GM21447 (cell line): ENCODE results near the gene NFATC2.
A peak's percentile ranks its signal among the peaks of the same experiment; 100 is the strongest.
"Not testable (repeated sequence)": the region's sequence is repeated elsewhere in the genome, so short reads cannot be mapped to it uniquely, and the experiment has no call there.

Source experiments
- ATAC-seq: cut with Tn5 transposase; IDR thresholded peaks from one replicate; pipeline ENCODE4 v1.9.1; 2021; ENCODE audit not compliant: unreplicated experiment

The NFATC2 gene

GRCh38 chr20:51481341-51481914 is 61.1 kb downstream of the NFATC2 start:
- no peak for ATAC-seq

DNA sequence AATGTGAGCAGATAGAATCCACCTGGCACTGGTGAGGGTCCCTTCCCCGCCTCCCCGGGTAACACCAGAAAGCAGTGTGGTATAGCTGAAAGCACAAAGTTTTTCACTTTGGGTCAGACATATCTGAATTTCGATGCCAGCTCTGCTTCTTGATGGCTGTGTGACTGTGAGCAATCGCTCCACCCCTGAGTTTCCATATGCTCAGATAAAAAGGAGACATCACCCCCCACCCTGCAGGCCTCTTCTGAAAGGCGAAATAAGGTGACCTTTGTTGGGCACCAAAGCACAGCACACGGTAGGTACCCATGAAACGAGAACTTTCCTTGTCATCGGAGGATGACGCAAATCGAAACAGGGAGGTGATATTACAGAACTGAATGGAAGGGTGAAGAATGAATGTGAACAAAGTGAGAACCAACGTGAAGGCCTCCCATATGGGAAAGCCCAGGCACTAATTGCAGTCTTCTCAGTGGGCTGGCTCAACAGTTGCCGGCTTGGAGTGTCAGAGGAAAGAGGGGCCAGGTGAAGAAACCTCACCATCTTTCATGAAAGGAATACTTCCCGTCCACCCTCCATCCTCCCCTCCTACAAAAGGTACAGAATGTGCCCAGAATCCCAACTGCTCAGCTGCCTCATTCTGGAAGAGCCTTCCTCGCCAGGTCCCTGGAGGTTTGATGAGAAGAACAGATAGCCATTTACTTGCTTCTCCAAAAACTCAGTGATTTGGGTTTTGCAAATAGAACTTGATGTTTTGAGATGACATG is 61.8 kb downstream of the NFATC2 start:
- ATAC-seq: peak; percentile 75

GRCh38 chr20:51476106-51476505 is 66.4 kb downstream of the NFATC2 start:
- not testable (repeated sequence) for ATAC-seq

- ATAC-seq: no peak
These were observed 68.7 kb downstream of the NFATC2 start for GRCh38 chr20:51473771-51474170.

DNA sequence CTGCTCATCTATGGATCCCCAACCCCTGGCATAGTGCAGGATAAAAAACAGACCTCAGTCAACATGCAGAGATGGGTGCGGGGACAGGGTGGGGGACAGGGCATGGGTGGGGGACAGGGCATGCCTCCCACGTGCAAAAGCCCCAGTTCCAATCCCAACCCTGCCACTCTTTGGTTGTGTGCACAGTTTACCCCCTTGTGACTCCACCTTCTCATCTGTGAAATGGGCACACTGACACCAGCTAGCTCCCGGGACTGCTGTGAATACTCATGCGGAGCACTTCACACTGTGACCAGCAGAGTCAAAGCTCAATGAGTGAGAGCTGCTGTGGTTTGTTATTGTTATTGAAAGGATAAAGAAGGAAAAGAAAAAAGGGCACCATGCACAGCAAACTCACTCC is 69.3 kb downstream of the NFATC2 start:
- no peak for ATAC-seq

DNA sequence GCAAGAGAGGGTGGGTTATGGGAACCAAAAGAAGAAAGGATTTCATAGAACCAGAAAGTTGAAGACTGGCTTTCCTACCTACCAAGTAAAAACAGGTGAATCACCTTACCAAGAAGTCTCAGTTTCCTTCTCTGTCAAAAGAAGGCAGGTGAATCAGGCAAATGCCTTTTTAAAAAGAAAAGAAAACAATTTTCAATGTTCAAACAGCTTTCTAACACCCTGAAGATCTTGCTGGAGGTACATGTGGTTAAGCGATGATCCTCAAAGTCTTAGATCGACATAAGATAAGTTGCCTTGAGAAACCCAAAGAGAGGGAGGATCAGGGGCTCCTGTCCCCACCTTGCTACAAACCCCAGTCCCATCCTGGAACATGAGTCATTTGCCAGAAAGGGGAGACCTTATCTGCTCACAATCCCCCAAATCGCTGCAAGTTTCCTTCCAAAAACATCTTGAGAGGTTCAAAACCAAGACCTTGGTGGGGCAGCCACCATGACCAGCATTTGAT is 71.6 kb downstream of the NFATC2 start:
- ATAC-seq: no peak

DNA sequence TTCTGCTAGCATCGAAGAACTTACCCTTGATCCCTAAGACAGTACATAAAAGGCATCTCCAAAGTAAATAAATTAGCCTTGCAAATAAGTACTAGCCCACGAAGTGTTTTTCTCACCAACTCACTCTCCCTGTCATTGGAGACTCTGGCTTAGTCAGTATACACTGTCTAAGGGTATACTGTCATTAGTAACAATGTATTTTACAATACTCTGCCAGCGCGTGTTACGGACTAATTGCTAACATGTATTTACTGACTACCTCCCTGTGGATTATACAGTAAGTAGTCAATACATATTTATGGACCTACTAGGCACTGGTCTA is 72.1 kb downstream of the NFATC2 start:
- no peak for ATAC-seq

- no peak for ATAC-seq
These were observed 72.7 kb downstream of the NFATC2 start for GRCh38 chr20:51469578-51470498.

DNA sequence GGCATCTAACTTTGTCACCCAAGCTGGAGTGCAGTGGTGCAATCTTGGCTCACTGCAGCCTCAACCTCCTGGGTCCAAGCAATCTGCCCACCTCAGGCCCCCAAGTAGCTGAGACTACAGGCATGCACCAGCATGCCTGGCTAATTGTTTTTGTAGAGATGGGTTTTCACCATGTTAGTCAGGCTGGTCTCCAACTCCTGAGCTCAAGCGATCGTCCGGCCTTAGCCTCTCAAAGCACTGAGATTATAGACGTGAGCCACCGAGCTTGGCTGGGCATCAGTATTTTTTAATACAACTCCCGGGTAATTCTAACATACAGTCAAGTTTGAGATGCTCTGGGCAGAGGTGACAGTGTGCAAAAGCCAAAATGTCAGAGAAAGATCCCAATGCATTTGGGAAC is 73.5 kb downstream of the NFATC2 start:
- no peak for ATAC-seq

DNA sequence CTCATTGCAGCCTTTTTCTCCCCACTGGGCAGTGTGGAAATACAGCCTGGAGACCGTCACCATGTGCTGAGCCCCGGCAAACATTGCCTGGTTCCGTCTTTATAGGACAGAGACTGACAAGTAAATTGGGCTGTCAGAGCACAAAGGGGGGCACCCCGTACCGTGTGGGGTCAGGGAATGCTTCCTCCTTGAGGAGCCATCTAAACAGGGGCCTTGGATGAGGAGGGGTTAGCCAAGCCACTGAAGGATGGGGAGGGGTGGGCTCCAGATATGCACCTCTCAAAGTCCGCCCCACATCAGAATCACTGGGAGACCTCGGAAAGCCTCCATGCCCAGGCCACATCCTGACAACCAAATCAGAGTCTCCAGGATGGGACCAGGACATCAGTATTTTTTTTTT is 73.9 kb downstream of the NFATC2 start:
- no peak for ATAC-seq

- ATAC-seq: no peak
These were observed 74.4 kb downstream of the NFATC2 start for GRCh38 chr20:51467956-51468626.

GRCh38 chr20:51463998-51464397 is 78.5 kb downstream of the NFATC2 start:
- no peak for ATAC-seq

DNA sequence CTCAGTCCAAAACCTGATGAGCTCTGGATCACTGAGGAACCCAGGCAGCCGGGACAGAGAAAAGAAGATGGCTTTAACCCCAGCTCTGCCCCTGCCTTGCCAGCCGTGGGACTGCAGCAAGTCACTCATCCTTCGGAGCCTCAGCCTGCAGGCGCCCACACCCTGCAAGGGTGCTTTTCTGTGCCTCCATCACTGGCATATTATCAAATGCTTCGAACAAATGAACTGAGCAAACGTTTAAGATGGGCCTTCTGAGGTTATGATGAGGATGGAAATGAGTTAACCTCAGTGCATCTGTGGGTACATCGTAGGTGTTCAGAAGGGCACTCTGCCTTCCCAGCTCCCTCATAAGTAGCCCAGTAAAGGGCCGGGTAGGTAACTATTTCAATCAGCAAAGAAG is 79.0 kb downstream of the NFATC2 start:
- no peak for ATAC-seq

DNA sequence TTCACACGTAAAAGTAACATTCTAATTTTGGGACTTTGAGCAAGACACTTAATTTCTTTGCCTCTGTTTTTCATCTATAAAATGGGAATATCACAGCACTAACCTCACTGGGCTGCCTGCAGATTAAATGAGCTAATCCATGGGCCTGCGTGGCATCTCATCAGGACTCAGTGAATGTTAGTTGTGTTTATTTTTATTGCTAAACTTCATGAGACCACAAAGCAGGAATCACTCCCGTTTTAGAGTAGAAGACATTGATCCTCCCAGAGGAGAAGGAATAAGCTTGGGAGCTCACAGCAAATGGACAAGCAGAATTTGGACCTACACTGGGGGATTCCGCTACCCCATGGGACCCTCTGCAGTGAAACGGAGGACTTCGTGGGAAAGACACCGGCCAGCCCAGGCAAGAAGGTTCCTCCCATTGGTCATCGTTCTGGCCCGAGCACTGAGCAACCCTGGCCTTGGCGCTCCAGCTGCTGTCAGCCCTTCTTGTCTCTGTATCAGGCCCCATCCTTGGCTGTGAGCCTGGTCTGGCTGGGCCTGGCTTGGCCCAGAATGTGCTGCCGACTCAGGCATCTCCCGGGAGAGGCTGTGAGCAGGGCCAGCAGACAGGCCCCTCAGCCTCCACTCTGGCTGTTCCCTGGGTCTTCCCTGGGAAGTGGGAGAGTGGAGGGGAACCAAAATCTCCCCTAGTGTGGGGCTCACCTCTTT is 79.8 kb downstream of the NFATC2 start:
- ATAC-seq: no peak

DNA sequence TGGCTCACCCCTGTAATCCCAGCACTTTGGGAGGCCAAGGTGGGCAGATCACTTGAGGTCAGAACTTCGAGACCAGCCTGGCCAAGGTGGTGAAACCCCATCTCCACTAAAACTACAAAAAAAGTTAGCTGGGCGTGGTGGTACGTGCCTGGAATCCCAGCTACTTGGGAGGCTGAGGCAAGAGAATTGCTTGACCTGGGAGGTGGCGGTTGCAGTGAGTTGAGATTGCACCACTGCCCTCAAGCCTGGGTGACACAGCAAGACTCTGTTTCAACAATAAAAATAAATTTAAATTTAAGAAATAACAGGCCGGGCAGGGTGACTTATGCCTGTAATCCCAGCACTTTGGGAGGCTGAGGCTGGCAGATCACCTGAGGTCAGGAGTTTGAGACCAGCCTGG is 80.7 kb downstream of the NFATC2 start:
- ATAC-seq: not testable (repeated sequence)

GRCh38 chr20:51461306-51461705 is 81.2 kb downstream of the NFATC2 start:
- ATAC-seq: peak; percentile 24

DNA sequence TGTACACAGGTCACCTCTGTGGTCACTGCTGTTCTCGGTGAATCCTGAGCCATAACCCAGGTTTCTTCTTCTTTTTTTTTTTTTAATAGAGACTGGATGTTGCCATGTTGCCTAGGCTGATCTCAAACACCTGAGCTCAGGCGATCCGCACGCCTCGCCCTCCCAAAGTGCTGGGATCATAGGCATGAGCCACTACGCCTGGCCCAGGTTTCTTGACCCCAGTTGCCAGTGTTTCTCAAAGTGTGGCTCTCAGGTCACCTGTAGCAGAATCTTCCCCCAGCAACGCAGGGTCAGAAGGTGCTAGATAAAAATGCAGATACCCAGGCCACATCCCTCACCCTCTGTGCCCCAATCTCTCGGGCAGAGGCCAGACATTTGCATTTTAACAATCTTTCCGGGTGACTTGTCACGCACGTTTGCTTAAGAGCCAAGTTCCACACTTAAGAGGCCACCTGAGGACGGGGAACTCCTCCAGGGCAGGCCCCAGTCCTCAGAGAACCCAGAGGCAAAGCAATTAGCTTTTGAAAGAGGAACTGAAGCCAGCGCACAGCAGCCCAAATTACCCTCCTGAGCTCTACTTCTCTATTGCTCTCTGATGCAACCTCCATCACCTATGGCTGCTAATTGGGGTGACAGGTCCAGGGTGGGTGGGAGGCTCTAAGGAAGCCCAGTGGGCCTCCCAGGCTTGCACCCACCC is 81.8 kb downstream of the NFATC2 start:
- ATAC-seq: peak; percentile 95

DNA sequence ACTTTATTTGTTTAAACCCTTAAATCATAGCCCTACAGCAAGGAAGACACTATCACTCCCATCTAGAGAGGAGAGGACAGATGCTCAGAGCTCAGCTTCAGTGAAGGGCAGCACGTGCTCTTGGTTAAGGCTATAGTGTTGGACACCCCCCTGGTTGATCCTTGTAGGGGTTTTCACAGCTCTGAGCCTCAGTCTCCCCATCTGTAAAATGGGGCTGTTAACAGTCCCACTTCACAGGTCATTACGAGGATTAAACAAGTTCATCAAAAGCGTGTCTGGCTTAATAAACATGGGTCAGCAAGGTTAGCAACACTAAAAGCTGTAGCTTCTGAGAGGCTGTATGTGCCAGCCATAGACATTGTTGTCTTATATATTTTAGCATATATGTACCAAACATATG is 82.4 kb downstream of the NFATC2 start:
- ATAC-seq: no peak

DNA sequence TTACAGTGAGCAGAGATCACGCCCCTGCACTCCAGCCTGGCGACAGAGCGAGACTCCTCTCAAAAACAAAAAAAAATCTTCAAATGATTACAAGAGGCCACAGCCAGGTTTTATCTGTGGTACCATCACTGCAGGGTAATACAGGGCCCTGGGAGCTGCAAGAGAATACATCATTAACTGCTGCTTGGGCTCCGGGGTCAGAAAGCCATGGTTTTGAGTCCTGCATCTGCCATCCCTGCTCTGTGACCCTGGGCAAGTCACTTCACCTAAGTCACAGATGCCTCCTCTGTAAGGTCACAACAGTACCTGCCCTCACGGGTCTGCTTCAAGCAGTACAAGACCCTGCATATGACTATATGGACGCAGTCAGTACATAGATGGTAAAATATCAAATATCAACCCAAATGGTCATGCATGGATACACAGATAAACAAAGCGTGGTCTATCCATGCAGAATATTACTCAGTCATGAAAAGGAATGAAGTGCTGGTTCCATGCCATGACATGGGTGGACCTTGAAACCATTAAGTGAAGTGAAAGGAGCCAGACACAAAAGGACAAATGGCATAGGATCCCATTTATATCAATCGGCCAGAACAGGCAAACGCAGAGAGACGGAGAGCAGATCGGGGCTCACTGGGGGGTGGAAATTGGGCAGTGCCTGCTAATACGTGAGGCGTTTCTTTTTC is 83.6 kb downstream of the NFATC2 start:
- ATAC-seq: no peak
